ENCODE measurements around the gene CFAP100.

The CFAP100 gene

DNA sequence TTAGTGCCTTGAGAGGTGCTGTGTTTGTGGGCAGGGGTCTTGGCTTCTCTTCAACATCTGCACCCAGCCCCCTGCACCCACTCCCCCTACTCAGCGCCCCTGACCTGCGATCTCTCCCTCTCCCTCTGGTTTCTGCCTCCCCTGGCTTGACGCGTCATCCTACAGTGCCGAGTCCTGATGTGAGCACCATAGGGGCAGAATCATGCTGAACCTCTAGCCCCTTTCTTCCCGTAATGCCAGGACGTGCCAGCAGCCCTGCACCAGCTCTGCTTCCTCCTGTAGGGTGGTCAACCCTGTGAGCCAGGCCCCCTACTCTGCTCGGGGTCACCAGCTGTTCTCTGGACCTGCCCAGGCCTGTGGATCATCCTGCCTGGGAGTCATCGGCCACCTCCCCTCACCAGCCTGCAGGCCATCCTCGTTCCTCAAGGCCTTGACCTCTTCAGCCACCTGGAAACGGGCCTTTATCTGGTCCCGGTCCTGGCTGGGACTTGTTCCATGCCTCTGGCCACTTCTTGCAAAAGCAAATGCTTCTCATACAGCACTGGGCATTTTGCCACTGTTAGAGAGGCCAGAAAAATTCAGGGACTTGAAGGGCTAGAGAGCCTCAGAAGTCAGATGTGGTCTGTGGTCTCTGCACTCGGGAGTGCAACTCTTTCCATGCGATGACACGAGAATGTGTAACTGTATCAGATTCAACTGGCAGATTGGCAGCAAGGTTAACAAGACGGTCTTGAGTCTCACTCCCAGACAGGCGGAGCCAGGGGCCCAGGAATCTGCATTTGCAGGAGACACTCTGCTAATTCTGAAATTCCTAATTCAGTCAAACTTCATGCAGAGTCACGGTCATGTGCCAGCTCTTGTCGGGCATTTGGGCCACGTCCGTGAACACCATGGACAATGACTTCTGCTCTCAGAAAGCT, 20.8 kb upstream of the CFAP100 start:
- DNase-seq (ENCODE audit: low read depth in 2 of 2, low spot score in 1 of 2) = no peak

DNA sequence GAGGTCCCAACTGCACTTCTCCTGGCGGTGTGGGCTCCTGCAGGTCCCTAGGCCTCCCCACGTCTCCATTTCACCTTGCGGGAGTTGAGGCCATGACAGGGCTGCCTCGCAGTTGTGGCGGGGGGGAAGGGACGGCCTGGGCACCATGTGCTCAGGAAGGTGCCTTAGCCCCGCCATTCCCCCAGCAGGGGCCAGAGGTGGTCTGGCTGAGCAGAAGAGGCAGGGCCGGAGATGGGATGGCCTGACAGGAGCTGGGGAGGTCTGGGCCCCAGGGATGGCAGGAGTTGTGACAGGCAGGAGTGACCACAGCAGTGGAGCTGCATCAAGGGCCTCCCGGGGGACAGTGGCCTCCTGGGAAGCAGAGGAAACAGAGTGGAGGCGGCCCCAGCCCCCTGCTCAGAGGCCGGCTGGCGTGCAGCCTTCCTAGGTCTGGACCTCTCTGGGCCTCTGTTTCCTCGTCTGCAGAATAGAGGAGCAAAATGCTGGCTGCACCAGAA, 18.8 kb upstream of the CFAP100 start:
- DNase-seq (ENCODE audit: low read depth in 2 of 2, low spot score in 1 of 2) = no peak

DNA sequence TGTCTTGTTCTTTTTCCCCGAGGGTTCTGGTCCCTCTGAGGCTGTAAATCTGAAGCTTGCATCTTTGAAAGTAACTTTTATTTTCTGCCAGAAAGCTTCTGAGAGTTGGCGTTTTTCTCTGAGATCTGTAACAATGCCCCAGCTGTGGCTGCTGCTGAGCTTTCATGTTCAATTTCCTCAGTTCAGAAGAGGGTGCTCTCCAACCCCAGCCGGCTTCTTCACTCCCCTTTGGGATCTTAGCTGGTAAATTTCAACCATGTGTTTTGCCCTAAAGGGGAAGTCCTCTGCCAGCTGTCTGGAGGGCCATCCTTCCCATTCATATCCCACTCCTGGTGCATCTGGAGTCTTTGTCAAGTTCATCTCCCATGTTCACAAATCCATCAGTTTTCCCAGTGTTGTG, 18.3 kb upstream of the CFAP100 start:
- DNase-seq (ENCODE audit: low read depth in 2 of 2, low spot score in 1 of 2) = no peak

DNA sequence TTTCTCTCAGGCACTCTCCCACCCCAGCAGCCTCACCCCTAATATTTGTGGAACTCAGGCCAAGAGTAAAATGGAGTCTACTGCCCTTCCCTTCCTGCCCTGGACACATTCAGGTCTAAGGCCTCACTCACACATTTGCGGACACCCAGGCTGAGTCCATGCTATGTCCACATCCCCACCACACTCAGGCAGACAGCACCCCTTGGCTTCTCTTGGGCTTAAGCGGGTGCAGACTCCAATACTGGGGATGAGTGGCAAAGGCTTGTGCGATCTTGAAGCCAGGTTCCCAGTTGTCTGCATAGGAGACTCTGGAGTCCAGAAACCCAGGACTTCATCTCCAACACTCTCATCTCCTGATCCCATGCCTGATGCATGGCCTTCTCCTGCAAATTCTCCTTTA, 17.5 kb upstream of the CFAP100 start:
- no peak for DNase-seq (ENCODE audit: low read depth in 2 of 2, low spot score in 1 of 2)

DNA sequence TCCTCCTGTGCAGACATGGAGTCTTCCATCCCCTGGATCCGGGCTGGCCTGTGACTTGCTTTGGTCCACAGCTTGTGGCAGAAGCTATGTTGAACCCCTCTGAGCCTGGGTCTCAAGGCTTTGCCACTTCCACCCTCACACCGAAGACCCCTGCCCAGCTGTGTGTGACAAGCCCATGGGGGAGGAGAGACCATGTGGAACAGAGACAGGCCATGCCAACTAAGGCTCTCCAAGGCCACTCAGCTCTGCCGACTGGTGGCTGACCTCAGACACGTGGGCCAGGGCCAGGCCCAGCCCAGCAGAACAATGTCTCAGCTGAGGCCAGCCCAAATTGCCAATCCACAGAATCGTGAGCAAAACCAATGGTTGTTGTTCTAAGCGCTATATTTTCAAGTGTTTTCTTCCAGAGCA, 16.4 kb upstream of the CFAP100 start:
- DNase-seq (ENCODE audit: low read depth in 2 of 2, low spot score in 1 of 2) = no peak

DNA sequence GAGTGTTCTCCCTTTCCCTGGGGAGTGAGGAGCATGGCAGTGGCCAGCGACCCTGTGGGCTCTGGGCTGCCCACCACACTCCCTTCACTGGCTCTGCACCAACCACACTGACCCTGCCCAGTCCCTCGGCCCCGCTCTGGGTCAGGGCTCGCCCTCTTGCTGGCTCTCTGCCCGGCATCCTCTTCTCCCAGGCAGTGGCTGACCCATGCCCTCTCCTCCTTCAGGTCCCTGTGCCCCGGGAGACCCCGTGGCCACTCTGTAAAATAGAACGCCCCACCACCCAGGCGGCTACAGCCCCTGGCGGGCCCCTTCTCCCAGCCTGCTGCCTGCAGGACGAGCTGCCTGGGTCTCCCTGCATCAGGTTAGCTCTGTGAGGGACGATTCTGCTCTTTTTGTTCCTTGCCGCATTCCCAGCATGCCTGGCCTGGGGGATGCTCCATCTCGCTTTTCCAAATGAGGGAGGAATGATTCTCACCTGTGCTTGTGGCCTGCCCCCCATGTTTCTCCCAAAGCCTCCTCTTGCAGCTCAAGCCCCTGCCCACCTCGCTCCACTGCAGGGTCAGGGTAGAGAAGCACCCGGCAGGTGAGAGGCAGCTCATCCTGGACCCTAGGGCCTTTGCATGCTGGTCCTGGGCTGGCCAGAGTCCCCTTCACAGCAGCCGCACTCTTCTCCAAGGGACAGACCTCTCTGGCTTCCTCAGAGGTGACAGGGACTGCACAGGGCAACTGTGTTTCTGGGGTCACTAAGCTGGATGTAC, 14.5 kb upstream of the CFAP100 start:
- no peak for DNase-seq (ENCODE audit: low read depth in 2 of 2, low spot score in 1 of 2)

DNA sequence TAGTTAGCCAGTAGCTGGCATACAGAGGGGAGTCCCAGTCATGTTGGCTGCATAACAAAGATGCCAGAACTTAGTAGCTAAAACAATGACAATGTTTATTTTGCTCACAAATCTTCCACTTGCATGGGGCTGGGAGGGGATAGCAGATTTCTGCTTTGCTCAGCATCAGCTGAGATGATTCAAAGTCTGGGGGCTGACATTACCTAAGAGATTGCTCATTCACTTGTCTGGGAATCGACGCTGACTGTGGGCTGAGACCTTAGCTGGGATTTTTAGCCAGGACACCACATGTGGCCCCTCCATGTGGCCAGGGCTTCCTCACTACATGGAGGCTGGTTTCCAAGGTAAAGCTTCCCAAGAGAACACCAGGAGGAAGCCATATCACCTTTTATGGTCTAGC, 12.7 kb upstream of the CFAP100 start:
- no peak for DNase-seq (ENCODE audit: low read depth in 2 of 2, low spot score in 1 of 2)

DNA sequence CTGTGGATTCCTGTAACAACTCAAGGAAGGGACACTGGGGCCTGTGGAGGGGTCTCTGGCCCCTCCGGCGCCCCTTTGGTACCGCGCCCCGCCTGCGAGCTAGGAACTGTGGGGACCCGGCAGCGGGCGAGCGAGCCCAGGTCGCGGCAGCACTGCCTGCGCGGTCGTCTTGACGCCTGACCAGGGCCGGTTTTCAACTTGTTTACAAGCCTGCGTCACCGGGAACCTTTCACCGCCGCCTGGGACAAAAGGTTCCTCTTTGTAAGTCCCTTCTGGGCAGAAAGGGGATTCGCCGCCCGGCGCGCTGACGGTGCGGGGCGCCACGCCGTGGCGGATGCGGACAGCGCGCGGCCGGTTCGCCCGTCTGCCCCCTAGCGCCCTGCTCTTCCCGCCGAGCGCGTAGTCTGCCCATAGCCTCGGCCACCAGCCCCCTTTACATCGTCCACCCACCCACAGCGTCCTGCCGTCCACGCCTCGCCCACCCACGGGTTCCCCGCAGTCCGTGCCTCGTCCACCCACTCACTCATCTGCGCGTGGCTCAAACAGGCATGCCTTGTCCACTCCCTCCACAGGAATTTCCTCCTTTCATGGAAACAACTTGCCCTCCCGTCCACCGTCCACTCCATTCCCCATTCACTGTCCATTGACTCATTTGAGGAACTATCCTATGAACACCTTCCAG, 5.5 kb upstream of the CFAP100 start:
- no peak for DNase-seq (ENCODE audit: low read depth in 2 of 2, low spot score in 1 of 2)

DNA sequence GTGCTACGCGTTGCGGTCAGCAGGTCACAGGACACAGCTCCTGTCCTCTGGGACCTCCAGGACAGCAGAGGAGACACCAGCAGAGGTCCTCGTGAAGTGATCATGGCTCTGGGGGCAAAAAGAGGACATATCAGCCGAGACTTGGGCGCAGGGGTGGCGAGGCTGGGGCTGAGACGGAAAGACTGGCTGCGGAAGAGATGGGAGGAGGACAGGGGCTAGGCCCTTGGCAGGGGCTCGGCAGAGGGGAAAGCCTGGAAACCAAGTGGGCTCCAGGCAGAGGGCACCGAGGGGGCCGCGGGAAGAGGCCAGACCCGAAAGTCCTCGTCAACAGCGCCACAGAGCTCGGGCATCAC, 4.9 kb upstream of the CFAP100 start:
- no peak for DNase-seq (ENCODE audit: low read depth in 2 of 2, low spot score in 1 of 2)

DNA sequence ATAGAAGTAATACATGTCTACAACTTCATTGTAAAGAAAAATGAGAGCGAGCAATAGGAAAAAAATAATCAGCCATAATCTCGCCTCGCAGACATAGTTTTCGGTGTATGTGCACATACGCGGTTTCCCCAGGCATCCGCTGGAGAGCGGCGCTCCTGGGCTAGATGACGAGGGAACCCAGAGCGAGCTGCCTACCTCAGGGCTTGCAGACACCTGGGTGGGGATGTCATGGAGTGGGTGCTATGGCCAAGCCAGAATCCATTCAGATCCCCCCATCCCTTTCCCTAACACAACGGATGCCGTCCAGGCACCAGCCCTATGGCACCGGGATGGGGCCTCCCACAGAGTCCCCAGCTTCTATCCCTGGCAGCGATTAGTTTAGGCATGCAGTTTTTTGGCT, 4.5 kb upstream of the CFAP100 start:
- no peak for DNase-seq (ENCODE audit: low read depth in 2 of 2, low spot score in 1 of 2)

DNA sequence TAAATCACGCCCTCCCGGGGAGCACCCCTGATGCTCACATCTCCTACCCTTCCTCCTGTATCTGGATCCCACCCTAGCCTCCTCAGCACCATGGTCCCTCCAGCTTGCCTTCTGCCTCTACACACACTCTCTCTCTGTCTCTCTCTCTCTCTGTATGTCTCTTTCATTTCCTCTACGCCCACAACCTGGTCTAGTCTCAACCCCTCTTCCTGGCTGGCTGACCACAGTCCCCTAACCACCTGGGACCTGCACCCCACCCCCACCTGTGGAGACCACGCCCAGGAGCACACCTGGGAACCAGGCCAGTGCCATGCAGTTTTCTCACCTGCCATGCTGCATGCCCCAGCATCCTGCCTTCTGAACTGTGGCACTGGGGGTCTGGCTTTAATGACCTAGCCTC, 4.0 kb upstream of the CFAP100 start:
- DNase-seq (ENCODE audit: low read depth in 2 of 2, low spot score in 1 of 2) = no peak

DNA sequence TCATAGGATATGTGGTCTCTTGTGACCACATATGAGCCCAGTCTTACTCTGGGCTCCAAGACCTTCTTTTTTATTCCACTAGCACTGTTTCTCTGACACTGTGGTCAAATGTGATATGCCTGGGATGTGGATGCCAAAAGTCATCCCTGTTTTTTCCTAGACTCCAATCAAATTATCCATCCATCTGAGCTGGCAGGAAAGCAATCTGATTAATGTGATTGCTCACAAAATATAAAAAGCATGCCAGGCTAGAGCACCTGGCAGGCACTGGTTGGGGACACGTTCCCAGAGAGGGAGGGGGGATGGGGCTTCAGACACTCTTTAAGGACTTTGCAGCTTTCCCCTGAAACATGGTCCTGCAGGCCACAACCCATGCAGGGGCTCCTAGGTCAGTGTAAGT, 3.1 kb upstream of the CFAP100 start:
- DNase-seq (ENCODE audit: low read depth in 2 of 2, low spot score in 1 of 2) = no peak

DNA sequence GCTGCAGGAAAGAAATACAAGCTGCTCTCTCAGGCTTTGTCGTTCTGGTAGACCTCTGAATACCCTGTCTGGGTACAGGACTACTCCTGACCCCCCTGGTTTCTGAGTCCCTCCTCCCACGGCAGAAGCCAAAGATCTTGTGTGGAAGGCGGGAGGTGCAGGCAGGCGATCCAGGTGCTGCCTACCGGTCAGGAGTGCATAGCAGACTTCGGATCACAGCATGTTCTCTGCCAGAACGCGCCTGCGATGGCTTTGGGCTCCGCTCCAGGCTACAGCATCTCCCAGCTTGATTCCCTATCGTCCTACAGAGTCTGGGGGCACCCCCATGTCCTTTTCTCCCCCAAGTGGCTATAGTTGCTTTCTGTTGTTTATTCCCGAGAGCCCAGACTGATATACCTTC, 2.5 kb upstream of the CFAP100 start:
- no peak for DNase-seq (ENCODE audit: low read depth in 2 of 2, low spot score in 1 of 2)

DNA sequence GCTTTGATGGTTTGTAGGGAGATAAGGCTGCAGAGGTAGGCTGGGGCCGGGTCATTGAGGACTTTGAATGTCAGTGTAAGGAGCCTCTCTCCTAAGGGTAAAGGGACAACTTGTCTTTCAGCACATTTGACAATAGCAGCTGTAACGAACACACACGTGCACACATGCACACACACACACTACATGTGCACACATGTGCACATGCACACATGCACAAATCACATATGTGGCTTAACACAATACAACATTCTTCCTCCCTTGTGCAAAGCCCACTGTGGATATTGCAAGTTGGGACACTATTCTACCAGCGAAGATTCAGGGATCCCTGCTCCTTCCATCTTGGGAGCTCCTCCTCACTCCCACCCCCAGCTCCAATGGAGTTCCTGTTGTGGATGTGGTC, 1.1 kb upstream of the CFAP100 start:
- DNase-seq (ENCODE audit: low read depth in 2 of 2, low spot score in 1 of 2) = no peak

DNA sequence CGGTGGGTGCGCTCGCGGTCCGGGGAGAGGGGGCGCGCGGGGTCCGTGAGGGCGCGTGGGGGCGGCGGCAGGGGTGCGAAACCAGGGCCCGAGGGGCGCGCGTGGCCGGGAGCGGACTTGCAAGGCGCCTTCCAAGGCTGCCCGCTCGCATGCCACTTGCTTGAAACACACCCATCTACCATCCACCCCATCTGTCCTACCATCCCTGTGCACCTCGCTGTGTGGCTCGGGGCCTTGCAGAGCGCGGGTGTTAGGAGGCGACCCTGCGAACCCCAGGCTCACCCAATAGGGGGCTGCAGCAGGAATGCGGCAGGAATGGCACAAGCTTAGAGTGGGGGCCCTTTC, 240 bp downstream of the CFAP100 start:
- no peak for DNase-seq (ENCODE audit: low read depth in 2 of 2, low spot score in 1 of 2)

DNA sequence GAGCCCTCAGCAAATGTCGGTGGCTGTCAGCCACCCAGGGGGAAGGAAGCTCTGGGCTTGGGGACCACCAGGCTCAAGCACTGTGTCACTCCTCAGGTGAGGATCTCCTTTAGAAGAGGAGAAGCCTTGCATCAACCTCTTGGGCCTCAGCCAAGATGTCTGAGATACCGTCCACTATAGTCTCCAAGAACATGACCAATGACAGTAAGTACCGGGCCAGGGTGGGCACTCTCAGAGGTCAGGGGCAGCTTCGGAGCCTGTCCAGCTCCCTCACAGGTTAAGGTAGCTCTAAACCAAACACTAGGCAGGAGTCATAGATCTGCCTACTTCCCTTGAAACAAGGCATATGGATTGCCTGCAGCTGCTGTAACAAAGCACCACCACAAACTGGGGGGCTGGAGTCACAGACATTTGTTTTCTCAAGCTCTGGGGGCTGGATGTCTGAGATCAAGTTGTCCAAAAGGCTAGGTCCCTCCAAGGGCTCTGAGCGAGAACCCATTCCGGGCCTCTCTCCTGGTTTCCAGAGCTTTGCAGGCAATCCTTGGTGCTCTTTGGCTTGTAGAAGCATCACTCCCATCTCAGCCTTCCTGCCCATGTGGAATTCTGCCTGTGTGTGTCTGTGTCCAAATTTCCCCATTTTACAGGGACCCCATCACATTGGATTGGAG, 1.3 kb downstream of the CFAP100 start:
- DNase-seq (ENCODE audit: low read depth in 2 of 2, low spot score in 1 of 2) = no peak

DNA sequence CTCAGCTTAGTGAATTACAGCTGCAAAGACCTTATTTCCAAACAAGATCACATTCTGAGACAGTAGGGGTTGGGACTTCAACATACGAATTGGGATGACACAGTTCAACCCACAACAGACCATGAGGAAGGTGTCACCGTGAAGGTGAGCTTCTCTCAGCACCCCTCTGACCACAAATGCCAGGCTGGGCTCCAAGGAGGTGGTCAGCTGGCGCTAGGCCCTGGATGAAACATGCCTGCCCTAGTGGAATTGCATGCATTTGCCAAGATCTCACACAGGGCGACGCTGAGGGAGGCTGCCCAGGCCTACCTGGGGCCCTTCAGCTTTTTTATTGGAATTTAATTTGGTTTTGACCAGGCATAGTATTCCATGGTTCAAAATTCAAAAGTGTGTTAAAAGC, 1.8 kb downstream of the CFAP100 start:
- DNase-seq (ENCODE audit: low read depth in 2 of 2, low spot score in 1 of 2) = no peak

DNA sequence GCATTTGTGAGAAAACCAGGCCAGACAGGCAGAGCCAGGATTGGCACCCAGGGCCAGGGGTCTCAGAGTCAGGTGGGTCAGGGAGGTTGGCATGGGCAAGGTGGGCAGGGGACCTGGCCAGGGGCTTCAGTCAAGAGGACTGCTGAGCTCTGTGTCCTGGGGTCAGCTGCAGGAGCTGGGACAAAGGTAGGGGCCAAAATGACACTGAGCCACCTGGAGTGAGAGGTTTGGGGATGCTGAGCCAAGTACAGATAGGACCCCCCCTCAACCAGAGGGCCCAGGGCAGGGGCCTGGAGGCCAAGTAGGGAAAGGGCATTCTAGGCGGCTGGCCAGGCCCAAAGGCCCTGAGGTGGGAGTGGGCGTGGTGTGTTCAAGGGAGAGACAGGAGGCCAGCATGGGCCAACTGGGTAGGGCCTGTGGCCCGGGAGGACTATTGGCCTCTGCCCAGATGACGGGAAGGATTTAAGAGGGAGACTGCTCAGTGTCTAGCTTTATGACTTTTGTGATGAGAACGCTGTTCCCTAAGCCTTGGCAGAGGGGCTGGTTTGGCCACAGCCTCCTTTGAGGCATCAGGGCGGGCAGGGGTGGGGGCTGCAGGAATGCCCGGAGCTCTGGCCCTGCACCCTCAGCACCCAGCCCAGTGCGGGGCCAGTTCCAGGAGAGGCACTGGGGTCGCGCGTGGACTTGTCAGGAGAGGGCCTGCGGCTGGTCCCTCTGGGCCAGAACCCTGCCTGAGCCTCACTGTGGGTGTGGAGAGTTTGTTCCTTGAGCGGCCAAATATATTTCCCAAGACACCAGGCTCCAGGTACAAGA, 3.1 kb downstream of the CFAP100 start:
- DNase-seq (ENCODE audit: low read depth in 2 of 2, low spot score in 1 of 2) = no peak

DNA sequence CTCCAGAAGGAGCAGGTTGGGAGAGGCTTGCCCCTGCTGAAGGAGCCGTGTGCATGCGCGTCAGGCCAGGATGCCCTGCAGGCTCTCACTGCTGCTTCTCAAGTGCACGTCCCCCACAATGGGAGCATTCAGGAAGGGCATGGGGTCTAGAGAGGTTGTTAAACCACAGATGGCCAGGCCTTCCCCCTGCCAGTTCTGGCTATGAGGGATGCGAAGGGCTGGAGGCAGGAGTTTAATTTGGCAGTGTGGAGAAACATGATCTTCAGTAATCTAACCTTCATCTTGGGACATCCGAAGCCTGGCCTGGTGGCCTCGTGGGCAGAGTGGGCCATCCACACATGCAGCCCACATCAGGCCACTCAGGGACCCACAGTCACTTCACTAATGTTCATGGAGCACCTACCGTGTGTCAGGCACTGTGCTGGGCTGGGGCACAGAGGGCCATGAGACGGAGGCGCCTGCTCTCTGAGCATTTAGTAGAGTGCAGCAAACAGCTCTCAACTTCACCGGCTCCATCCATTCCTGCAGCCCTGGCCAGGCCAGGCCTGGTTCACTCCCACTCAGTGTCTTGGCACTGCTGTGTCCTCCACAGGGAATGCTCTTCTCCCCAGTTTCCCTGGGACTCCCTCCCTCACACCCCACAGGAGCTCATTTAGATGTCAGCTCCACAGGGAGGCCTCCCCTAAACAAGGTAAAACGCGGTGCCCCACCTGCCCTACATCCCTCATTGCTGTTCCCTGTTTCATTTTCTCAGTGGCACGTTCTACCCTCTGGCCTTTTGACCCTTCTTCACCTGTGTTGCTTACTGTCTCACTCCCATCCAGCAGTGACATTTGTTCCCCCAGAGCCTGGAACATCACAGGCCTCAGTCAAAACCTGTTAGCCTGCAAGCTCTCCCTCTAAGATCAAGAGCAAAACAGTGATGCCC, 4.0 kb downstream of the CFAP100 start:
- DNase-seq (ENCODE audit: low read depth in 2 of 2, low spot score in 1 of 2) = no peak

DNA sequence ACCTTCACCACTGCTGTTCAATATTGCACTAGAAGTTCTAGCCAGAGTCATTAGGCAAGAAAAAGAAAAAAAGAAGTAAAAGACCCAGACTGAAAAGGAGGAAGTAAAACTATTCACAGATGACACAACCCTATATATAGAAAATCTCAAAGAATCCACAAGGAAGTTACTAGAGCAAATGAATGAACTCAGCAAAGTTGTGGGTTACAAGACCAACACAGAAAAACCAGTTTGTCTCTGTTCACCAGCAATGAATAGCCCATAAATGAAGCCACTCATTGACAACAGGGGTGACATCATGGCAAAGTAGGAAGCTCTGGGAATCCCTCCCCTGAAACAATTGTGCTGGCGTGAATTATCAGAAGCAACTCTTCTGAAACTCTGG, 4.6 kb downstream of the CFAP100 start:
- no peak for DNase-seq (ENCODE audit: low read depth in 2 of 2, low spot score in 1 of 2)
